Brain microvascular endothelial cell (primary cell): ENCODE data around the gene OR4D9.
"Not testable (repeated sequence)": the region's sequence is repeated elsewhere in the genome, so short reads cannot be mapped to it uniquely, and the experiment has no call there.

Experiments used
- DNase-seq: peaks from one replicate; pipeline ENCODE4 v3.0.0-alpha.2; 2020
- H3K27ac ChIP-seq: fragments of 250-450 bp; sonication (Bioruptor Pico); 2 replicates; pipeline ENCODE4 v1.5.1; 2020; ENCODE audit warnings: mild to moderate bottlenecking, moderate library complexity
- H3K27me3 ChIP-seq: fragments of 250-450 bp; sonication (Bioruptor Pico); replicated peaks from 2 replicates; pipeline ENCODE4 v1.5.1; 2020; ENCODE audit warnings: mild to moderate bottlenecking
- H3K36me3 ChIP-seq: fragments of 250-450 bp; sonication (Bioruptor Pico); replicated peaks from 2 replicates; pipeline ENCODE4 v1.5.1; 2020; ENCODE audit warnings: mild to moderate bottlenecking
- H3K4me3 ChIP-seq: 2 replicates; pipeline ENCODE4 v1.5.1; 2011; ENCODE audit warnings: low read depth, mild to moderate bottlenecking, control low read depth, low read length, moderate library complexity
- in situ Hi-C: cut with HindIII; loops from 2 replicates; pipeline ENCODE4 v1.10.0; 2017; ENCODE audit warnings: low sequenced_read_pairs, low pct_ligation_motif_present
- TF ChIP-seq, protein P1 (sequence below): IDR thresholded peaks from 2 replicates; pipeline ENCODE4 v1.5.1; 2011; ENCODE audit warnings: low read depth, mild to moderate bottlenecking, moderate library complexity, low read length, control low read depth, inconsistent platforms; ENCODE audit errors: missing control alignments

OR4D9 gene

DNA sequence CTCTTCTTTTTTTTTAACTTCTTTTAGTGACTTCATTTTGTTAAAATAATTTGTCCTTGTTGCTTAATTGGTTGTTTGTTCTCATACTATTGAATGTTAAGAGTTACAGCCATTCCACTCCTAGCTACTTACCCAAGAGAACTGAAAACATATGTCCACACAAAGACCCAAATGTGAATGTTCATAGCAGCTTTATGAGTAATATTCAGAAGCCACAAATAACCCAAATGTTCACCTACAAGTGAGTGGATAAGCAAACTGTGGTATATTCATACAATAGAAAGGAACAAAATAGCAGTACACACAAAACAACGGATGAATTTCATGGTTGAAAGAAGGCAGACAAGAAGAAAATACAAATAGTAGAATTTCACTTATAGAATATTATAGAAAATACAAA lies 9.4 kb upstream of the OR4D9 start:
- Histone ChIP-seq H3K36me3 (no peaks in the 10 kb centered on the region), H3K27me3 (no peaks in the 10 kb centered on the region), H3K27ac (no peak overlapping the region), H3K4me3 (no peak overlapping the region)
- no peak for DNase-seq
- in situ Hi-C loops = no loop called here
- TF ChIP-seq, protein P1, sequence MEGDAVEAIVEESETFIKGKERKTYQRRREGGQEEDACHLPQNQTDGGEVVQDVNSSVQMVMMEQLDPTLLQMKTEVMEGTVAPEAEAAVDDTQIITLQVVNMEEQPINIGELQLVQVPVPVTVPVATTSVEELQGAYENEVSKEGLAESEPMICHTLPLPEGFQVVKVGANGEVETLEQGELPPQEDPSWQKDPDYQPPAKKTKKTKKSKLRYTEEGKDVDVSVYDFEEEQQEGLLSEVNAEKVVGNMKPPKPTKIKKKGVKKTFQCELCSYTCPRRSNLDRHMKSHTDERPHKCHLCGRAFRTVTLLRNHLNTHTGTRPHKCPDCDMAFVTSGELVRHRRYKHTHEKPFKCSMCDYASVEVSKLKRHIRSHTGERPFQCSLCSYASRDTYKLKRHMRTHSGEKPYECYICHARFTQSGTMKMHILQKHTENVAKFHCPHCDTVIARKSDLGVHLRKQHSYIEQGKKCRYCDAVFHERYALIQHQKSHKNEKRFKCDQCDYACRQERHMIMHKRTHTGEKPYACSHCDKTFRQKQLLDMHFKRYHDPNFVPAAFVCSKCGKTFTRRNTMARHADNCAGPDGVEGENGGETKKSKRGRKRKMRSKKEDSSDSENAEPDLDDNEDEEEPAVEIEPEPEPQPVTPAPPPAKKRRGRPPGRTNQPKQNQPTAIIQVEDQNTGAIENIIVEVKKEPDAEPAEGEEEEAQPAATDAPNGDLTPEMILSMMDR = no peak

DNA sequence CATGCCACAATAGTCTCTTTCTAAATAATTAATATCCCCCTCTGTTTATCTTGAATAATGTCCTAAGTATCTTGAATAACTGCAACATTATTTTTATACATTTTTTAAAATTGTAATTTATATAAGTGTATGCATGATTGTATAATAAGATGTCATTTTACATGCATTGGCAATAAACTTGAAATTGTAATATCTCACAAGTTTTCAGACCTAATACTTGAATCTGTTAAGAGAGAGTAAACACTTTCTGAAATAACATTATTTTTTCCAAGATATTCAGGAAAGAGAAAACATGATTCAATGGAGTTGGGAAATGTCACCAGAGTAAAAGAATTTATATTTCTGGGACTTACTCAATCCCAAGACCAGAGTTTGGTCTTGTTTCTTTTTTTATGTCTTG lies 8.1 kb upstream of the OR4D9 start, which contains the start of gene OR4D11:
Gene OR4D11 (plus strand): TSS at position 301 of the 400 bp plus-strand sequence. CDS start 0 bp downstream, at position 301.
- Histone ChIP-seq H3K4me3 (no peak within 1 kb of the TSS), H3K36me3 (no peaks in the 10 kb centered on the region), H3K27me3 (no peaks in the 10 kb centered on the region), H3K27ac (no peak within 1 kb of the TSS)
- no peak for DNase-seq
- in situ Hi-C loops = no loop called here
- TF ChIP-seq, protein P1 = no peak

DNA sequence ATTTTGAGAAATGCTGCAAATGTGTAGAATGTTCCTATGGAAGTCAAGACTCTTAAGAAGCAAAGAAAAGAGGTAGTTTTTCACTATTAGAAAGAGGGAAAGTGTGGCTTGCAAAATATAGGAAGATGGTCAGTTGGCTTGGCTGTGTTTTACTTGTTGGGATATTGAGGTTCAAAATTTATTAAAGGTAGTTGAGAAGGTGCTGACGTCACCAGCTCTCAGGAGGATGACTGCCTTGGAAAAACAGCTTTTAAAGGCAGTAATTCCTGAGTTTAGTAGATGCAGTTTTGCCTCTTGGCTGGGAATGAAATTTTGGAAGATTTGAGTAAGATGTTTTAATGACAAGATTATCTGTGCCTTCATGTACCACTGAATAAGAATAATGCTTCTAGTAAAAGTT lies 336 bp downstream of the OR4D9 start:
- Histone ChIP-seq H3K27ac (no peak overlapping the region), H3K36me3 (no peaks in the 10 kb centered on the region), H3K27me3 (no peaks in the 10 kb centered on the region), H3K4me3 (no peak overlapping the region)
- TF ChIP-seq, protein P1 = no peak
- in situ Hi-C loops = no loop called here
- DNase-seq = no peak

DNA sequence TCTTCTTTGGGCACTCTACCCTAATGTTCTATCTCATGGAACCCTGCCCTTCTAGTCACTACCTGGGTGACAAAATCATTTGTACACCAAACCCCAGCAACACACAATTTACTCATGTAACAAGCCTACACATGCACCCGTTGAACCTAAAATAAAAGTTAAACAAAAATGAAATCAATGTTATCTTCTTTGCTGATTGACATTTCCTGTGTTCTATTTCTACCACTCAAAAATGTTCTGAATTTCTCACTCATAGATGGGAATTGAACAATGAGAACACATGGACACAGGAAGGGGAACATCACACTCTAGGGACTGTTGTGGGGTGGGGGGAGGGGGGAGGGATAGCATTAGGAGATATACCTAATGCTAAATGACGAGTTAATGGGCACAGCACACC lies 8.8 kb downstream of the OR4D9 start:
- in situ Hi-C loops, DNase-seq, H3K27me3 ChIP-seq, H3K4me3 ChIP-seq, H3K36me3 ChIP-seq, H3K27ac ChIP-seq: not testable (repeated sequence)

DNA sequence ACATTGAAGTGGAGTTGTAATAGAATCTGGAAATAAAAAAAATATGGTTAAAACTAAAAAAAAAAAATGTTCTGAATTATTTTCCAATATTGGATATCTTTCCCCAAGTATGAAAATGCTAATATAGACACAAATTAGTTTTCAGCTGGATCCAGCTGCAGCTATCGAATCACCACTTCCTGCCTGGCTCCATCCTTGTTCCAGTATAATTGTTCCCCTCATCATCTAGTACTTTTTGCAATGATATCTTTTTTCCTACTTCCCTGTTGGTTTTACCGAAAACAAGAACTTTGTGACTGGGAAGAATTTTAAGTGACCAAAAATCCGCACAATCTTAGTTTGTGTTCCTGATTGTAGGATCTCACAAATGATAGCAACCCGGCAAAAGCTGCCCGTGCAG lies 9.4 kb downstream of the OR4D9 start:
- TF ChIP-seq, protein P1 = no peak
- Histone ChIP-seq H3K36me3 (no peaks in the 10 kb centered on the region), H3K27ac (no peak overlapping the region), H3K4me3 (no peak overlapping the region), H3K27me3 (no peaks in the 10 kb centered on the region)
- DNase-seq = no peak
- in situ Hi-C loops = no loop called here

DNA sequence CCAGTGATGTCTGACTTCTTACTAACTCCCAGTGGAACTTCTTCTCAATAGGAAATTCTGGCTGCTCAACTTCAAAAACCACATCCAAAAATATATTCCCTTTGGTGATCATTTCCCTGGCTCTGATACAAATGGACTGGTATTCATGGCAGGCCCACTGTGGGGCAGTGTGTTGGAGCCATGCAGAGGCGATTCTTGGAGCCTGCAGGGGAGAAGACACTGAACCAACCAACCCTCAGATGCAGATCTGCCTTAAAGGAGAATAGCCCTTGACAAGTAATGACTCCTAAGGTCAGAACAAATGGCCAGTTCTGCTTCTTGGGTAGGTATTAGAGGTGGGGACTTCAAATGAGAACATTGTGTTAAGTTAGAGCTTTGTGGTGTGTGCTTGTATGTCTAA lies 12.2 kb downstream of the OR4D9 start:
- DNase-seq = no peak
- no peak overlapping the region for H3K4me3 ChIP-seq
- no peak overlapping the region for H3K27ac ChIP-seq
- H3K27me3 ChIP-seq = no peaks in the 10 kb centered on the region
- in situ Hi-C loops = no loop called here
- TF ChIP-seq, protein P1 = peak; percentile 8
- no peaks in the 10 kb centered on the region for H3K36me3 ChIP-seq
